PC-9 (cell line): ENCODE measurements around the gene IGDCC3. TPM values are rescaled to one million over a fixed set of nuclear protein-coding genes. Genes with fewer than 3 reads are reported as not detected.

Source experiments
- BruUV-seq: library from RNA; stranded (reverse); fragments of 400-500 nt; replicated peaks from 2 replicates; lab custom pipeline; 2021; lab: Mats Ljungman, UMichigan
- CTCF ChIA-PET: fragments of 300-600 bp; sonication (Branson Sonifier 250); formaldehyde crosslinking; loops from one replicate; lab custom pipeline; 2022; ENCODE audit warnings: antibody characterized with exemption; lab: Charles Lee
- POLR2A ChIA-PET: fragments of 300-600 bp; sonication (Branson Sonifier 250); formaldehyde crosslinking; loops from one replicate; lab custom pipeline; 2022; ENCODE audit warnings: antibody characterized with exemption; ENCODE audit not compliant: unreplicated experiment; lab: Charles Lee
- DNase-seq, 2 experiments: peaks; one replicate each; pipeline versions ENCODE4 v3.0.0 to v3.0.0-alpha.2; 2015 to 2022; ENCODE audit warnings: mixed read lengths in 1 of 2
- H2AFZ ChIP-seq: fragments of 200-600 bp; sonication (generic); 2 replicates; pipeline ENCODE4 v1.8.1; 2017; ENCODE audit warnings: antibody characterized with exemption
- H3F3A ChIP-seq: fragments of 200-600 bp; sonication (generic); 2 replicates; pipeline ENCODE4 v1.8.1; 2017; ENCODE audit warnings: antibody characterized with exemption, mild to moderate bottlenecking, low read depth; ENCODE audit not compliant: insufficient read depth
- H3K27ac ChIP-seq: fragments of 200-600 bp; sonication (generic); 2 replicates; pipeline ENCODE4 v1.6.1; 2016; ENCODE audit warnings: mixed run types
- H3K27me3 ChIP-seq: fragments of 200-600 bp; sonication (generic); 2 replicates; pipeline ENCODE4 v1.6.1; 2016; ENCODE audit warnings: low read depth, mixed run types; ENCODE audit not compliant: insufficient read depth
- H3K36me3 ChIP-seq: fragments of 200-600 bp; sonication (generic); 2 replicates; pipeline ENCODE4 v1.6.1; 2016; ENCODE audit warnings: low read depth, mixed run types
- H3K4me1 ChIP-seq: fragments of 200-600 bp; sonication (generic); replicated peaks from 2 replicates; pipeline ENCODE4 v1.6.1; 2016; ENCODE audit warnings: mixed run types; ENCODE audit not compliant: insufficient read depth
- H3K4me2 ChIP-seq: fragments of 200-600 bp; sonication (generic); 2 replicates; pipeline ENCODE4 v1.6.1; 2017; ENCODE audit warnings: mixed run types
- H3K4me3 ChIP-seq: fragments of 200-600 bp; sonication (generic); 2 replicates; pipeline ENCODE4 v1.6.1; 2016; ENCODE audit warnings: mixed run types
- H3K79me2 ChIP-seq: fragments of 200-600 bp; sonication (generic); 2 replicates; pipeline ENCODE4 v1.6.1; 2017; ENCODE audit warnings: low read depth, mixed run types
- H3K9me2 ChIP-seq: fragments of 200-600 bp; sonication (generic); 2 replicates; pipeline ENCODE4 v1.8.1; 2017; ENCODE audit warnings: mild to moderate bottlenecking; ENCODE audit not compliant: insufficient read depth
- H3K9me3 ChIP-seq: fragments of 200-600 bp; sonication (generic); 2 replicates; pipeline ENCODE4 v1.8.1; 2016; ENCODE audit warnings: low read depth; ENCODE audit not compliant: insufficient read depth
- H4K20me1 ChIP-seq: fragments of 200-600 bp; sonication (generic); 2 replicates; pipeline ENCODE4 v1.8.1; 2017; ENCODE audit not compliant: insufficient read depth
- EZH2 ChIP-seq: fragments of 200-600 bp; sonication (generic); IDR thresholded peaks from 2 replicates; pipeline ENCODE4 v1.8.0; 2017; ENCODE audit warnings: antibody characterized with exemption, low read depth
- intact Hi-C: fragments of 100-400 bp; cut with micrococcal nuclease; formaldehyde crosslinking; loops from one replicate; pipeline ENCODE4 v1.10.0; 2022; ENCODE audit not compliant: unreplicated experiment
- total RNA-seq: library from RNA; stranded (reverse); gene quantifications from 2 replicates; pipeline ENCODE4 v1.2.3, GENCODE V29; 2021
- TF ChIP-seq, protein P1 (sequence below): fragments of 200-600 bp; sonication (generic); conservative IDR thresholded peaks from 2 replicates; pipeline ENCODE4 v1.6.1; 2017; ENCODE audit warnings: mixed run types, antibody characterized with exemption, mild to moderate bottlenecking, moderate library complexity

IGDCC3 gene
- total RNA-seq, 1 experiment from 2014 or later: 0.22 TPM

GRCh38 chr15:65414841-65415621 is 37.2 kb upstream of the IGDCC3 start:
- intact Hi-C loops: no loop called here
- Histone ChIP-seq H3K27me3 (no peaks in the 10 kb centered on the region), H3K4me3 (no peak overlapping the region)

GRCh38 chr15:65413760-65414144 is 36.0 kb upstream of the IGDCC3 start:
- Histone ChIP-seq H3K4me2 (no peak overlapping the region), H3K9me3 (no peaks in the 10 kb centered on the region), H3K36me3 (no peaks in the 10 kb centered on the region), H3K27me3 (no peaks in the 10 kb centered on the region), H3K9me2 (no peaks in the 10 kb centered on the region), H3K4me3 (no peak overlapping the region), H3K79me2 (no peaks in the 10 kb centered on the region), H3F3A (no peaks in the 10 kb centered on the region), H3K4me1 (no peaks in the 10 kb centered on the region), H3K27ac (no peak overlapping the region), H2AFZ (no peak overlapping the region), H4K20me1 (no peaks in the 10 kb centered on the region)
- ChIA-PET CTCF (no interaction called here), POLR2A (interaction anchor here (0.6 kb wide), 1 partner anchor 423 kb away, joined by 9 read pairs; no protein-coding TSS in a partner anchor)
- no peak for TF ChIP-seq EZH2
- TF ChIP-seq, protein P1, sequence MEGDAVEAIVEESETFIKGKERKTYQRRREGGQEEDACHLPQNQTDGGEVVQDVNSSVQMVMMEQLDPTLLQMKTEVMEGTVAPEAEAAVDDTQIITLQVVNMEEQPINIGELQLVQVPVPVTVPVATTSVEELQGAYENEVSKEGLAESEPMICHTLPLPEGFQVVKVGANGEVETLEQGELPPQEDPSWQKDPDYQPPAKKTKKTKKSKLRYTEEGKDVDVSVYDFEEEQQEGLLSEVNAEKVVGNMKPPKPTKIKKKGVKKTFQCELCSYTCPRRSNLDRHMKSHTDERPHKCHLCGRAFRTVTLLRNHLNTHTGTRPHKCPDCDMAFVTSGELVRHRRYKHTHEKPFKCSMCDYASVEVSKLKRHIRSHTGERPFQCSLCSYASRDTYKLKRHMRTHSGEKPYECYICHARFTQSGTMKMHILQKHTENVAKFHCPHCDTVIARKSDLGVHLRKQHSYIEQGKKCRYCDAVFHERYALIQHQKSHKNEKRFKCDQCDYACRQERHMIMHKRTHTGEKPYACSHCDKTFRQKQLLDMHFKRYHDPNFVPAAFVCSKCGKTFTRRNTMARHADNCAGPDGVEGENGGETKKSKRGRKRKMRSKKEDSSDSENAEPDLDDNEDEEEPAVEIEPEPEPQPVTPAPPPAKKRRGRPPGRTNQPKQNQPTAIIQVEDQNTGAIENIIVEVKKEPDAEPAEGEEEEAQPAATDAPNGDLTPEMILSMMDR: no peak
- intact Hi-C loops: no loop called here
- DNase-seq: no peak
- BruUV-seq: no TSS peak

More at GRCh38 chr15:65414841-65415621, 37.2 kb upstream of the IGDCC3 start:
- H3K36me3 ChIP-seq: no peaks in the 10 kb centered on the region
- H3F3A ChIP-seq: no peaks in the 10 kb centered on the region
- no peaks in the 10 kb centered on the region for H4K20me1 ChIP-seq
- CTCF ChIA-PET: no interaction called here
- TF ChIP-seq, protein P1: no peak
- no peak for TF ChIP-seq EZH2
- H2AFZ ChIP-seq: no peak overlapping the region
- no peak overlapping the region for H3K27ac ChIP-seq
- H3K4me1 ChIP-seq: 0 out of 2 replicates have a peak, but pooled peaks cover 3% of the 10 kb centered on the region
- H3K79me2 ChIP-seq: no peaks in the 10 kb centered on the region
- DNase-seq: no peak
- POLR2A ChIA-PET: no interaction called here
- BruUV-seq: no TSS peak
- H3K9me3 ChIP-seq: no peaks in the 10 kb centered on the region
- H3K4me2 ChIP-seq: no peak overlapping the region
- no peaks in the 10 kb centered on the region for H3K9me2 ChIP-seq

DNA sequence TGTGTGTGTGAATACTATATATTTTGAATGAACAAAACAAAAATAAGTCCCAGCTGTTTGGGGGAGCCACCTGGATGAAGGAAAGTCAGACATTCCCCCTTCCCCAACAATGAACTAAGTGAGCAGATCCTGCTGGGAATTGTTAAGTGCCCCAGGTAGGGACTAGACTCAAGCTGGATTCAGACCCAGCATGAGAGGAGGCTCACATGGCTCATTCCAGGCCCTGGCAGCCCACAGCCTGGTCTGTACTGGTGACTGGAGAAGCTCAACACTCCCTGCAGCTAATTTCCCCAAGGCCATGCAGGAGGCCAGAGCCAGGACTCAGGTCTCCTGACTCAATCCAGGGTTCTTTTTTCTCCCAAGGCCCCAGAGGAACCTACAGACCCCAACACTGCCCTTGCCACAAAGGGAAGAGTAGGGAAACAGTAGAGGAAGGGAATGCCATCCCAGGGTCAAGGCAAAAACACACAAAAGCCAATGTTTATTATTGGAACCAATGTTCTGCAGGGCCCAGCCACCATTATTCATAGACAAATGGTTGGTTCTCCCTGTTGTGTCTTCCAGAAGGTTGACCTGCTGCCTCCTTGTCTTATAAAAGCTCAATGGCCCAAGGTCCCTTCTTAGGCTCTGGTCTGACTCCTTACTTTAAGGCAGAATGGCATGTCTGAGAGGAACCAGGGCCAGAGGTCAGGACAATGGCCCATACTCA is 35.4 kb upstream of the IGDCC3 start:
- ChIA-PET POLR2A (interaction anchor here (0.6 to 0.7 kb wide), 2 partner anchors 314 to 423 kb away, joined by 3 to 9 read pairs; no protein-coding TSS in a partner anchor), CTCF (interaction anchor here (0.6 kb wide), 1 partner anchor 47 kb away, joined by 4 read pairs; no protein-coding TSS in a partner anchor)
- no peaks in the 10 kb centered on the region for H3F3A ChIP-seq
- H3K4me1 ChIP-seq: no peaks in the 10 kb centered on the region
- no peak overlapping the region for H3K4me3 ChIP-seq
- H2AFZ ChIP-seq: no peak overlapping the region
- no peaks in the 10 kb centered on the region for H3K9me2 ChIP-seq
- H3K27me3 ChIP-seq: no peaks in the 10 kb centered on the region
- TF ChIP-seq, protein P1: no peak
- TF ChIP-seq EZH2: no peak
- H3K9me3 ChIP-seq: no peaks in the 10 kb centered on the region
- H3K36me3 ChIP-seq: no peaks in the 10 kb centered on the region
- no peaks in the 10 kb centered on the region for H3K79me2 ChIP-seq
- no peaks in the 10 kb centered on the region for H4K20me1 ChIP-seq
- no TSS peak for BruUV-seq
- intact Hi-C loops: no loop called here
- no peak for DNase-seq
- H3K27ac ChIP-seq: no peak overlapping the region
- no peak overlapping the region for H3K4me2 ChIP-seq
